ENCODE measurements around the gene CARD11.

DNA sequence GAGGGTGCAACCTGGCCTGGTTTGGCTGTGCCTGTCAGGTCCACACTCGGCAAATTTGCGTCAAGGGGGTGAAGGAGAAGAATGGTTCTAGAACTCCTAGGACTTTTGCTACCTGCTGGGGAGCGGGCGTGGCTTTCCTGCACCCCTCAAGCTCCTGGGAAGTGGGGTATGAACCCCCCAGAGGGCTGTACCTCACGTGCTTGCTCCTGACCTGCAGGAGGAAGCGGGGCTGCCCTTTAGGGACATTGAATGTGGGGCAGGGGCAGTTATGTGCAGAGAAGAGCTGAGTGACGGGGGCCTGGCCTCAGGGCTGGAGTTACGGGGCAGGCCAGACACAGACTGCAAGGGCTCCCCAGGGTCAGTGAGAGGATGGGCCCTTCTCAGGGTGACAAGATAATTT is 138.2 kb downstream of the CARD11 start:
- TF ChIP-seq, protein P1, sequence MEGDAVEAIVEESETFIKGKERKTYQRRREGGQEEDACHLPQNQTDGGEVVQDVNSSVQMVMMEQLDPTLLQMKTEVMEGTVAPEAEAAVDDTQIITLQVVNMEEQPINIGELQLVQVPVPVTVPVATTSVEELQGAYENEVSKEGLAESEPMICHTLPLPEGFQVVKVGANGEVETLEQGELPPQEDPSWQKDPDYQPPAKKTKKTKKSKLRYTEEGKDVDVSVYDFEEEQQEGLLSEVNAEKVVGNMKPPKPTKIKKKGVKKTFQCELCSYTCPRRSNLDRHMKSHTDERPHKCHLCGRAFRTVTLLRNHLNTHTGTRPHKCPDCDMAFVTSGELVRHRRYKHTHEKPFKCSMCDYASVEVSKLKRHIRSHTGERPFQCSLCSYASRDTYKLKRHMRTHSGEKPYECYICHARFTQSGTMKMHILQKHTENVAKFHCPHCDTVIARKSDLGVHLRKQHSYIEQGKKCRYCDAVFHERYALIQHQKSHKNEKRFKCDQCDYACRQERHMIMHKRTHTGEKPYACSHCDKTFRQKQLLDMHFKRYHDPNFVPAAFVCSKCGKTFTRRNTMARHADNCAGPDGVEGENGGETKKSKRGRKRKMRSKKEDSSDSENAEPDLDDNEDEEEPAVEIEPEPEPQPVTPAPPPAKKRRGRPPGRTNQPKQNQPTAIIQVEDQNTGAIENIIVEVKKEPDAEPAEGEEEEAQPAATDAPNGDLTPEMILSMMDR (IDR thresholded peaks at IDR 0.05) = no peak
- TF ChIP-seq POLR2AphosphoS5 (IDR thresholded peaks at IDR 0.05) (no peak), POLR2A (IDR thresholded peaks at IDR 0.05) (no peak)
